GM21381 (cell line): ENCODE results near the gene UGT1A3.

ENCODE experiments used
- ATAC-seq: cut with Tn5 transposase; IDR thresholded peaks from one replicate; pipeline ENCODE4 v1.9.1; 2021; ENCODE audit warnings: mild to moderate bottlenecking, moderate library complexity; ENCODE audit not compliant: unreplicated experiment

UGT1A3 gene

GRCh38 chr2:233813236-233814055, 84.6 kb downstream of the UGT1A3 start:
- ATAC-seq: no peak

- ATAC-seq: no peak
Measured at GRCh38 chr2:233814056-233814835, 85.4 kb downstream of the UGT1A3 start.

- ATAC-seq: no peak
Measured at GRCh38 chr2:233815861-233816260, 87.0 kb downstream of the UGT1A3 start.

- no peak for ATAC-seq
Measured at GRCh38 chr2:233816334-233816733, 87.5 kb downstream of the UGT1A3 start.

- ATAC-seq: no peak
Measured at GRCh38 chr2:233816771-233817170, 87.9 kb downstream of the UGT1A3 start.

GRCh38 chr2:233817361-233817911, 88.6 kb downstream of the UGT1A3 start:
- ATAC-seq: no peak

GRCh38 chr2:233817995-233818638, 89.3 kb downstream of the UGT1A3 start:
- no peak for ATAC-seq

GRCh38 chr2:233818639-233819621, 90.1 kb downstream of the UGT1A3 start:
- no peak for ATAC-seq

GRCh38 chr2:233819884-233820773, 91.3 kb downstream of the UGT1A3 start:
- ATAC-seq: no peak

GRCh38 chr2:233820774-233821105, 91.9 kb downstream of the UGT1A3 start:
- ATAC-seq: no peak

- ATAC-seq: no peak
Measured at GRCh38 chr2:233821196-233821595, 92.4 kb downstream of the UGT1A3 start.

- no peak for ATAC-seq
Measured at GRCh38 chr2:233821709-233822100, 92.9 kb downstream of the UGT1A3 start.

GRCh38 chr2:233822101-233822771, 93.4 kb downstream of the UGT1A3 start:
- ATAC-seq: no peak
